Middle frontal gyrus (tissue), 1 donor: Measurements from ENCODE around the gene PSTPIP1.

Experiments
- DNase-seq: peaks from one replicate; pipeline ENCODE4 v3.0.0-alpha.2; 2015; ENCODE audit warnings: low spot score; ENCODE audit errors: extremely low spot score

Gene PSTPIP1

GRCh38 chr15:76998663-76999285 is 3.8 kb downstream of the PSTPIP1 start:
- no peak for DNase-seq

DNA sequence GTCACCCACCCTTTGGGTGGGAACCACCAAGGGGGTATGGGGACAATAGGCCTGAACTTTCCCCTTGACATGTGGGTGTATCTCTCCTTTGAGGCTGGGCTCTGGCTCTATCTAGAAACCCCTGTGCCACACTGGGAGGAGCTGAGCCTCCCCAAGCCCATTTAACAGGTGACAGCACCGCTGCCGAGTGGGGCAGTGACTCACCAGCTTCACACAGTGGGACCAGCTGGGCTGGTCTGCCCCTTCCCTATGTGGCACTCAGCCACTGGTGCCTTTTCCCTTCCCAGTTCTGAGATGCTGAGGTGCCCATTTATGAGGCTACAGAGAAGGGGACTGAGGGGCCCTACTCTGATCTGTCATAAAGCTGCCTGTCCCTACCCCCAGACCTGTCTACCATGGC is 5.1 kb downstream of the PSTPIP1 start:
- DNase-seq: no peak

DNA sequence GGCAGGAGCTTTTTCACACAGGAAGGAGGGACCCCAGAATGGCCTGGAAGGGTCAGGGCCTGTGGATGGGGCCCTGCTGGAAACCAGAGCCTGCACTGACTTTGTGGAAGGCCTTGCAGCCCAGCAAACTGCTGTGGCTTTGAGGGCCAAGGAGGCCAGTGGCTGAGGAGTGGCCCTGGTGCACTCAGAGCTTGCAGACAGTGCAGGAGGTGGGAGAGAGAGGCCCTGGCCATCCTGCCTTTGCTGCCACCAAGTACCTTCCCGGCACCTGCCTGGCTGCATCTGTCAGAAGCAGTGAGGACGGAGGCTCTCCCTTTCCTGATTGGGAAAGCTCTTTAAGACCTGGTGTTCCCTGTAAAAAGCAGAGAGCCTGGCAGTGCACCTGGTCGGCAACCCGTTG is 6.4 kb downstream of the PSTPIP1 start:
- DNase-seq: no peak

GRCh38 chr15:77001966-77002365 is 7.0 kb downstream of the PSTPIP1 start:
- DNase-seq: no peak

DNA sequence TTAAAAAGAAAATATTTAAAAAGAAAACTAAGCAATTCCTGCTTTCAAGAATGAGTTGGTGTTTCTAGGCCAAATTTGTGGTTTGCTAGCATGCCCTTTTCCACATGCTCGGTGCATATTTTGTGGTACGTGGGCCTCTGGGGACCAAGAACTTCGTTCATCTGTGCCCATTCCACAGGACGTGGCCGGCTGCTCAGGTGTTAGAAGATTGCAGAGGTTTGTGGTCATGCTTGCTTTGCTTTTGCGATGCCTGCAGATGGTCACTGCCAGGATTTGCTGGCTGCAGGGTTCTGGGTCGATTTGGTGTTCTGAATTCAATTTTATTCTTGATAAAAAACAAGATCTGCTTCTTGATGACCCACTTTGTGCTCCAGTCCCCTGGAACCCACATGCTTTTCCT is 7.5 kb downstream of the PSTPIP1 start:
- no peak for DNase-seq

- no peak for DNase-seq
These were observed 8.3 kb downstream of the PSTPIP1 start for GRCh38 chr15:77002954-77003912.

DNA sequence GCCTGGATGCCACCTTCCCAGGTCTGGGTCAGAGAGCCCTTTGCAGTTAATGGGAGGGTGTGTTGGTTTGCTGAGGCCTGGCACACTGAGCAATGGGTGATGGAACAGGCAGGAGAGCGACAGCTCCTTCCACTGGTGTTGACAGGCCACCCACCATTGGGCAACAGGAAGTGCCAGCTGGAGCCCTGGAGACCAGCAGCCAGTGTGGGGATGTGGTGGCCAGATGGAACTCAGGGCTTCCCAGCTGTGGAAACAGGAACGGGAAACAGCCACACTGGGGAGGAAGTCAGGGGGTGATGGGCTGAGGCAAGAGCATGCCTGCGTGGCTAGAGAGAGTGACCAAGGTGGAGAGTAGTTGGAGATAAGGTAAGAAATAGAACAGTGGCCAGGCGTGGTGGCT is 9.3 kb downstream of the PSTPIP1 start:
- no peak for DNase-seq

DNA sequence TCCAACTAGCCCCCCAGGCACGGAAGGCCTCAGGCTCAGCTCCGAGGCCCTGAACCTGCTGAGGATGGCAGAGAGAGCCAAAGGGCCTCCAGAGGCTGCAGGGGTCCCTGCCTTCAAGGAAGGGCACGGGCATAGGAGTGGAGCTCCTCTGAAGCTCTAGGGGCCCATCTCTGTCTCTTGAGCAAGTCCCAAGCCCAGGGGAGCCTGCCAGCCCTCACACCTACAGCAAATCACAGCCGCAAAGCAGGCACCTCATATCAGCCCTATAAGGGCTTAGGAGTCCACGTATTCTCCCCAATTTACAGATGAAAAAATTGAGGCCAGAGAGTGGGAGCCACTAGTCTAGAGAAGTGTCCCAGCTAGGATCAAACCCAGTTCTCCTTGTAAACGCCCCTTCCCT is 14.2 kb downstream of the PSTPIP1 start:
- no peak for DNase-seq

- no peak for DNase-seq
These were observed 14.9 kb downstream of the PSTPIP1 start for GRCh38 chr15:77009646-77010311.

DNA sequence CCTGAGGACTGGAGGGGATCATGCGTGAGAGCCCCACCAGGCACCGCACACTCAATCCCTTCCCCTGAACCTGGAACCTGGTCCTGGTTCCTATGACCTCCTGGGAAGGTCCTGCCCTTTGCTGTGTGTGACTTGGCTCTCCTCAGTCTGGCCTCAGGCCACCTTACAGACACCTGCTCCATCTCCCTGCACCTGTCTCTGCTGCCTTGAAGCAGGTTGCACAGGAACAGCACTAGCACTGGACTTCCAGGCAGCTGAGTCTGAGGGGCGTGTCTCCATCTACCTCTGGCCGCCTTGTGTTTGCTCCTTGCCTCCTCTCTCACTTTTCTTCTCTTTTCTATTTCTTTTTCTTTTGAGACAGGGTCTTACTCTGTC is 15.4 kb downstream of the PSTPIP1 start:
- no peak for DNase-seq

DNA sequence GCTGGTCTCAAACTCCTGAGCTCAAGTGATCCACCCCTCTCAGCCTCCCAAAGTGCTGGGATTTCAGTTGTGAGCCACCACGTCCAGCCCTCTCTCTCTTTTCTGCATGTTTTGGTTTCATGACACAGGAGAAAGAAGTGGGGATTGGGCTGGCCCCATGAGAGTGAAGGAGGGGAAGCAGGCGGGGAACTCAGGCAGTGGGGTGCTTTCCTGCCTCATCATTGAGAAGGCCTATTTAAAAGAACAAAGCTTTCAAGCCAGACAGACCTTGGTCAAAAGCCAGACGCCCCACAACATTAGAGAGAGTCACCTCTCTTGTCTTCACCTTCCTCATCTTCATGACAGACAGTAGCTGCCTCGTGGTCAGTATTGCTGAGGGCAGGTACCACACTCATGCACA is 15.9 kb downstream of the PSTPIP1 start:
- no peak for DNase-seq

DNA sequence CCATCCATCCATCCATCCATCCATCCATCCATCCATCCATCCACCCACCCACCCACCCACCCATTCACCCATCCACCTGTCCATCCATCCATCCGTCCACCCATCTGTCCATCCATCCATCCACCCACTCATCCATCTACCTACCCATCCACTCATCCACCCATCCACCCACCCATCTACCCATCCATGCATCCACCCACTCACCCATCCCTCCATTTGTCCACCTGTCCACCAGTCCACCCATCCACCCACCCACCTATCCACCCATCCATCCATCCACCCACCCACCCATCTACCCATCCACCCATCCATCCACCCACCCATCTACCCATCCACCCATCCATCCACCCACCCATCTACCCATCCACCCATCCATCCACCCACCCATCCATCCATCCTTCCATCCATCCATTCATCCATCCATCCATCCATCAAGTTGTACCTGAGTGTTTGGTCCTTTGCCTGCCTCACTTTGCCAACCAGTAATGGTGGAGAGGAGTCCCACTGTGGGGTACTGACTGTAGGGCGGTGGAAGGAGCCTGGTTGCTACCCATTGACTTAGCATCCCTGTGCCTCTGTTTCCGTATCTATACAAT is 17.3 kb downstream of the PSTPIP1 start:
- no peak for DNase-seq

- DNase-seq: no peak
These were observed 17.9 kb downstream of the PSTPIP1 start for GRCh38 chr15:77012868-77013267.

- DNase-seq: no peak
These were observed 18.8 kb downstream of the PSTPIP1 start for GRCh38 chr15:77013776-77014131.

GRCh38 chr15:77014132-77015081 is 19.5 kb downstream of the PSTPIP1 start:
- no peak for DNase-seq

DNA sequence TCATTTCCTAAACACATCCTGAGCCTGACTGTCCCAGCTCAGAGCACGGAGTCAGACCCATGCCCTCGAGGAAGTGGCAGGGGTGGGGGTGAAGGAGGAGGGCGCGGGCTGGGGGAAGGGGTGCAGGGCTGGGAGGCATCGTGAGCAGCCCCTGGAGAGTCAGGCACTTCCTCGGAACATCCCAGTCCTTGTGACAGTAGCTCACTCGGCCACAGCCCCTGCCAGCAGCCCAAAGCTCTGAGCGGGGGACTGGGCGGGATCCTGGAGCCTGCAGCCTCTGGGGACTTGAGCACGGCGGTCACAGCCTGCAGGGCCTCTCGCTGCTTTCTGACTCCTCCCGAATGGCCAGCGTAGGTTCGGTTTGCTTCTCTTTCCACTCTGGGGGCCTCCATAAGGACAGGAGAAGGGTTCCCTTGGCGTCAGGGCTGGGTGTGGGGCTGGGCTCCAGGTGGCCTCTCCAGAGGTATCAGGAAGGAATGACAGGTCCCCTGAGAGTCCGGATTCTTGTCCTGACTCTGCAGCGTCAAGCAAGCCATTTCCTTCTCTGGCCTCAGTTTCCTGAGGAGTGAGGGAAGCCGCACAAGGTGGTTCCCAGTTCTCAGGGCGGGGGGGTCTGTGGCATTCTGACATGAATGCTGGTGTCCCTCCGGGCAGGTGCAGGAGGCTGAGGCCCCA is 20.9 kb downstream of the PSTPIP1 start:
- DNase-seq: no peak

DNA sequence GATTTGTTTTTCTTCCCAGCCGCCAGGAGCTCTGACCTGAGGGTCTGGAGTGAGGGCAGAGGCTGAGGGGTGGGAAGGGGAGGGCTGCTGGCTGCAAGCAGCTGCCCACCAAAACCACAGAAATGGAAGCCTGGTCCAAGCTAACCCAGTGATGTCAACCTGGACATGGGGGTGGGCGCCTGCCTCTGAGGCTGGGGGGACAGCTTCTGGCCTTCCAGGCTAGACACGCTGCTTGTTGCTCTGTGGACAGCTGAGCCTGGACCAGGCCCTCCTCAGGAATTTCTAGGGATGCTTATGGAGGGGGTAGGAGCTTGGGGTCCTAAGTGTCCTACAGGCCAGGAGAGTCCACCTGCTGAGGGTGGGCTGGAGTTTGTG is 21.4 kb downstream of the PSTPIP1 start:
- DNase-seq: no peak

DNA sequence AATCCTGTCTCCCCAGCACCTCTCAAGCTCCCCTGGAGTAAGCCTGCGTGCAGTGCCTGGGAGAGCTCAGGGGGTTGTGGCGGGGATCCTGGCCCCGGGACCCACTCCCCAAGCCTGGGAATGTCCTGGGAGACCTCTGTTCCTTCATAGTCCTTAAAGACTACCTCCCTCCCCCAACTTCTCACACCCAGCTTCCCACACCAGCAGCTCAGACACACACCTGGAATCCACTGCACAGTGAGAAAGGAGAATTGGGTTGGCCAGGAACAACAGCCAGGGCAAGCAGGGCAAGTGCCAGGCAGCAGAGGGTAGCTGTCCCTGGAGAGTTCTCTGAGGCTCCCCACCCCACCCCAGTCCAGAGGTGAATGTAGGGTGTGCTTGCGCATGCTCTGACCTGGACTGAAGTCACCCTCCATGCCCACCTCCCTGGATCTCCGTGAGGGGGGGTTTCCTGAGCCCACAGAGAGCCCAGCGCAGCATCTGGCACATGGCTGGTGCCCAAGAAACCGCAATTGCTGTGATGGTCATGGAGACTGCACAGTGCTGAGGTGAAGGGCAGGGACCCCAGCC is 22.2 kb downstream of the PSTPIP1 start:
- no peak for DNase-seq

- no peak for DNase-seq
These were observed 23.1 kb downstream of the PSTPIP1 start for GRCh38 chr15:77017761-77018720.
